Measurements from ENCODE around the gene PITPNC1. TPM values are rescaled to one million over a fixed set of nuclear protein-coding genes. Genes with fewer than 3 reads are reported as not detected.

Gene PITPNC1
- total RNA-seq, 1 experiment from 2014 or later, result 4.2 TPM

GRCh38 chr17:67488768-67489167, 111.7 kb downstream of the PITPNC1 start:
- TF ChIP-seq CTCF (IDR thresholded peaks at IDR 0.05; ENCODE audit: insufficient read depth in 1 of 2, low read depth in 1 of 2, low read length in 1 of 2, severe bottlenecking in 1 of 2, unreplicated experiment in 1 of 2), result no peak
- ChIA-PET POLR2A (no interaction called here), CTCF (no interaction called here)
- intact Hi-C loops (cut with micrococcal nuclease; ENCODE audit: unreplicated experiment), result no loop called here
- no peaks in the 10 kb centered on the region for H3K9me3 ChIP-seq
- no peak overlapping the region for H3K4me3 Mint-ChIP-seq (ENCODE audit: unreplicated experiment)
- no peaks in the 10 kb centered on the region for H3K27me3 Mint-ChIP-seq (ENCODE audit: insufficient read depth, unreplicated experiment)
- H3K4me1 ChIP-seq, result no peaks in the 10 kb centered on the region
- no TSS peak for BruUV-seq (replicated peaks)
- no peaks in the 10 kb centered on the region for H3K36me3 Mint-ChIP-seq (ENCODE audit: insufficient read depth, unreplicated experiment)
- H3K9me3 Mint-ChIP-seq (ENCODE audit: unreplicated experiment), result no peaks in the 10 kb centered on the region
- H3K27me3 ChIP-seq (replicated peaks; ENCODE audit: control insufficient read depth, insufficient read depth, low read length), result no peaks in the 10 kb centered on the region; the same call in 1 of the 2 replicates
- H3K4me1 Mint-ChIP-seq (ENCODE audit: low read depth, unreplicated experiment), result no peaks in the 10 kb centered on the region
- H3K4me3 ChIP-seq (ENCODE audit: low read depth, low read length), result no peak overlapping the region
- H3K36me3 ChIP-seq (ENCODE audit: control insufficient read depth, insufficient read depth, low read length), result no peaks in the 10 kb centered on the region
- H3K27ac Mint-ChIP-seq (ENCODE audit: unreplicated experiment), result no peak overlapping the region
- DNase-seq, result no peak

- H3K9me3 ChIP-seq, result no peaks in the 10 kb centered on the region
- no peaks in the 10 kb centered on the region for H3K4me1 Mint-ChIP-seq (ENCODE audit: low read depth, unreplicated experiment)
- no TSS peak for BruUV-seq (replicated peaks)
- H3K4me1 ChIP-seq, result no peaks in the 10 kb centered on the region
- no peaks in the 10 kb centered on the region for H3K36me3 ChIP-seq (ENCODE audit: control insufficient read depth, insufficient read depth, low read length)
- no peaks in the 10 kb centered on the region for H3K36me3 Mint-ChIP-seq (ENCODE audit: insufficient read depth, unreplicated experiment)
- no peak for DNase-seq
- no peak for TF ChIP-seq CTCF (IDR thresholded peaks at IDR 0.05; ENCODE audit: insufficient read depth in 1 of 2, low read depth in 1 of 2, low read length in 1 of 2, severe bottlenecking in 1 of 2, unreplicated experiment in 1 of 2)
- H3K9me3 Mint-ChIP-seq (ENCODE audit: unreplicated experiment), result no peaks in the 10 kb centered on the region
- no peak overlapping the region for H3K27ac Mint-ChIP-seq (ENCODE audit: unreplicated experiment)
- H3K27me3 ChIP-seq (replicated peaks; ENCODE audit: control insufficient read depth, insufficient read depth, low read length), result no peaks in the 10 kb centered on the region; the same call in 1 of the 2 replicates
- H3K4me3 Mint-ChIP-seq (ENCODE audit: unreplicated experiment), result no peak overlapping the region
- ChIA-PET POLR2A (no interaction called here), CTCF (no interaction called here)
- H3K27me3 Mint-ChIP-seq (ENCODE audit: insufficient read depth, unreplicated experiment), result no peaks in the 10 kb centered on the region
- intact Hi-C loops (cut with micrococcal nuclease; ENCODE audit: unreplicated experiment), result no loop called here
- no peak overlapping the region for H3K4me3 ChIP-seq (ENCODE audit: low read depth, low read length)
Measured at GRCh38 chr17:67489273-67489672, 112.2 kb downstream of the PITPNC1 start.

DNA sequence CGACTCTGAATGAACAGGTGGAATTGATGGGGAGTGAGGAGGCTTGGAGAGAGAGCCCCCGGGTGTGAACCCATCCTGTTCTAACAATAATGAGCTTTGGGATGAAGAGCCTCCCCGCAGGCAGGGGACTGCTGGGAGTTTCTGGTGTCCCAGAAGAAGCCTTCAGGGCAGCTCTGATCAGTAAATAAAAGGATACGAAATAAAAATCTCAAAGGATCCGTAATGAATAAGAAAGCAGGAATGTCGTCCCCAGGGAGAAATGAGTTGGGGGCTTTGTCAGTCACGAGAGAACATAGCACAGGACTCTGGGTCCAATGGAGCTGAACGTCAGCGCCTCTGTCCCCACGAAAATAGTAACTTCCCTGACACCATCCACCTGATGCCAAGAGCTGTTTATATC, 113.4 kb downstream of the PITPNC1 start:
- H3K4me1 ChIP-seq, result no peaks in the 10 kb centered on the region
- Mint-ChIP-seq H3K4me1 (ENCODE audit: low read depth, unreplicated experiment) (no peaks in the 10 kb centered on the region), H3K4me3 (ENCODE audit: unreplicated experiment) (no peak overlapping the region), H3K36me3 (ENCODE audit: insufficient read depth, unreplicated experiment) (no peaks in the 10 kb centered on the region), H3K27me3 (ENCODE audit: insufficient read depth, unreplicated experiment) (no peaks in the 10 kb centered on the region), H3K27ac (ENCODE audit: unreplicated experiment) (no peak overlapping the region), H3K9me3 (ENCODE audit: unreplicated experiment) (no peaks in the 10 kb centered on the region)
- CTCF ChIA-PET, result no interaction called here
- POLR2A ChIA-PET, result interaction anchor here (0.8 kb wide), 1 partner anchor 15 kb away, joined by 3 read pairs; no protein-coding TSS in a partner anchor
- no peak overlapping the region for H3K4me3 ChIP-seq (ENCODE audit: low read depth, low read length)
- no peak for DNase-seq
- no peaks in the 10 kb centered on the region for H3K9me3 ChIP-seq
- intact Hi-C loops (cut with micrococcal nuclease; ENCODE audit: unreplicated experiment), result no loop called here
- H3K36me3 ChIP-seq (ENCODE audit: control insufficient read depth, insufficient read depth, low read length), result no peaks in the 10 kb centered on the region
- no peak for TF ChIP-seq CTCF (IDR thresholded peaks at IDR 0.05; ENCODE audit: insufficient read depth in 1 of 2, low read depth in 1 of 2, low read length in 1 of 2, severe bottlenecking in 1 of 2, unreplicated experiment in 1 of 2)
- BruUV-seq (replicated peaks), result no TSS peak
- H3K27me3 ChIP-seq (replicated peaks; ENCODE audit: control insufficient read depth, insufficient read depth, low read length), result no peaks in the 10 kb centered on the region
